Nephron progenitor cell (in vitro differentiated cells): ENCODE measurements around the gene SEMA3C.

Experiments
- DNase-seq: peaks from one replicate; pipeline ENCODE4 v3.0.0; 2021
- H3K27ac Mint-ChIP-seq: 2 replicates; pipeline ENCODE4 v1.8.0; 2021; ENCODE audit warnings: mild to moderate bottlenecking, moderate library complexity, mixed read lengths
- H3K27me3 Mint-ChIP-seq: 2 replicates; pipeline ENCODE4 v1.8.0; 2021; ENCODE audit warnings: mild to moderate bottlenecking, low read depth, mixed read lengths; ENCODE audit not compliant: poor library complexity
- H3K36me3 Mint-ChIP-seq: 2 replicates; pipeline ENCODE4 v1.8.0; 2021; ENCODE audit warnings: low read depth, mixed read lengths
- H3K4me1 Mint-ChIP-seq: 2 replicates; pipeline ENCODE4 v1.8.0; 2021; ENCODE audit warnings: mixed read lengths
- H3K4me3 Mint-ChIP-seq: 2 replicates; pipeline ENCODE4 v1.8.0; 2021; ENCODE audit warnings: mild to moderate bottlenecking, moderate library complexity, mixed read lengths
- H3K9me3 Mint-ChIP-seq: 2 replicates; pipeline ENCODE4 v1.8.0; 2021; ENCODE audit warnings: mild to moderate bottlenecking, moderate library complexity, mixed read lengths
- CTCF ChIP-seq: fragments of 200-600 bp; sonication (generic); IDR thresholded peaks from 2 replicates; pipeline ENCODE4 v1.5.0; 2021; ENCODE audit warnings: antibody characterized with exemption

Gene SEMA3C

DNA sequence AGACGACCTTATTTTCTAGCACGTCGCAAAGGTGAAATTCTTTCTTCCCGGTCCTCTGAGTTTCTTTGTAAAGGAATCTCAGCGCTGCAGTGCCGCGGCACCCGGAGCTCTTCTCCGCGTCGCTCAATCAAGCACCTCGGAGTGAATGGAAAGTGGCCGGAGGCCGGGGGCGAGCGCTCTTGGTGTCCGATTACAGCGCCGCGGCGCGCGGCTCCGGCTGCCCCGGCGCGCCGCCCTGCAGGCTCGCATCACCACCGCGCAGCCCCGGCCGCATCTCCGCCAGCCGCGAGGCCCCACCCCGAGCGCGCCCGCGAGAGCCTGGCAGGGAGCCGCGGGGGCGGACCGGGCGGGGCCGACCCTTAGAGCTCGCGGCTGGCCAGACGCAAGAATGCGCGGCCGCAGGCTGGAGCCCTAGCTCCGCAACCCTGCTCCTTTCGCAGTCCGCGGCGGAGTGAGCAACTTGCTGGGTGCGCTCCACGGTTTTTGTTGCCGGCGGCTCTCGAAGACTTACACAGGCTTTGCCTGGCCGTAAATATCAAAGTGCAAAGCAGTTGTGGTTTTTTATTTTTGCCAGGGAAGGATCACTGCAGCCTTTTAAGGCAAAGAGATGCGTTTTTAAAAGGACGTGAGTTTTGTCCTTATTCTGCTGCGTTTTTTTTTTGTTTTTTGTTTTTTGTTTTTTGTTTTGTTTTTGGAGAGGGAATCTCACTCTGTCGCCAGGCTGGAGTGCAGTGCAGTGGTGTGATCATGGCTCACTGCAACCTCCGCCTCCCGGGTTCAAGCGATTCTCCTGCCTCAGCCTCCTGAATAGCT, at the start of gene SEMA3C:
SEMA3C (minus strand) TSS at position 143 of the 813 bp plus-strand sequence. CDS start 2,270 bp downstream, outside the sequence.
- Mint-ChIP-seq H3K27me3 (no peaks in the 10 kb centered on the region), H3K4me1 (peaks cover 90% of the 10 kb centered on the region), H3K9me3 (no peaks in the 10 kb centered on the region), H3K4me3 (peak within 1 kb of the TSS; percentile 93), H3K36me3 (peaks cover 31% of the 10 kb centered on the region), H3K27ac (peak within 1 kb of the TSS; percentile 97)
- no peak for TF ChIP-seq CTCF
- peak; percentile 94 for DNase-seq

DNA sequence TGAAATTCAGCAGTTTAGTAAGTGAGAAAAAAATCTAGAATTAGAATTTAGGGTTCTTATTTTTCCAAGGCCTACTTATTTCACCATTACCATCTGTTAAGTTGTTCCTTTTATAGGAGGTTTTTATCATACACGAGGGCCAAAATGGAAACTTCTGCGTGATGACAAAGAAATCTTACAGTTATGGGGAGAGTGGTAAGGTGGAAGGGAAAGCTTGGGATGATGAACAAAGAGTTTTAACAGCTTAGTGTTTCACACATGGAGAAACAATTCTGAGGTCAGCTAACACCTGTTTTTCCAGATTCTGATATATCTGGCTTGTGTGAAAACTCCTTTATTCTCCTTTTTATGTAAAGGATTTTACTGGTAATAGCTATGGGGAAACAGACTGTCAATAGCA, 49.8 kb upstream of the SEMA3C start:
- H3K4me1 Mint-ChIP-seq: peaks cover 8% of the 10 kb centered on the region
- peaks cover 4% of the 10 kb centered on the region for H3K9me3 Mint-ChIP-seq
- DNase-seq: no peak
- H3K27ac Mint-ChIP-seq: no peak overlapping the region
- no peaks in the 10 kb centered on the region for H3K27me3 Mint-ChIP-seq
- H3K36me3 Mint-ChIP-seq: no peaks in the 10 kb centered on the region
- no peak for TF ChIP-seq CTCF
- no peak overlapping the region for H3K4me3 Mint-ChIP-seq

GRCh38 chr7:80967917-80968297, 49.1 kb upstream of the SEMA3C start:
- Mint-ChIP-seq H3K9me3 (peaks cover 8% of the 10 kb centered on the region), H3K27ac (no peak overlapping the region), H3K36me3 (no peaks in the 10 kb centered on the region), H3K4me3 (no peak overlapping the region), H3K4me1 (peaks cover 8% of the 10 kb centered on the region), H3K27me3 (no peaks in the 10 kb centered on the region)
- TF ChIP-seq CTCF: no peak
- no peak for DNase-seq

DNA sequence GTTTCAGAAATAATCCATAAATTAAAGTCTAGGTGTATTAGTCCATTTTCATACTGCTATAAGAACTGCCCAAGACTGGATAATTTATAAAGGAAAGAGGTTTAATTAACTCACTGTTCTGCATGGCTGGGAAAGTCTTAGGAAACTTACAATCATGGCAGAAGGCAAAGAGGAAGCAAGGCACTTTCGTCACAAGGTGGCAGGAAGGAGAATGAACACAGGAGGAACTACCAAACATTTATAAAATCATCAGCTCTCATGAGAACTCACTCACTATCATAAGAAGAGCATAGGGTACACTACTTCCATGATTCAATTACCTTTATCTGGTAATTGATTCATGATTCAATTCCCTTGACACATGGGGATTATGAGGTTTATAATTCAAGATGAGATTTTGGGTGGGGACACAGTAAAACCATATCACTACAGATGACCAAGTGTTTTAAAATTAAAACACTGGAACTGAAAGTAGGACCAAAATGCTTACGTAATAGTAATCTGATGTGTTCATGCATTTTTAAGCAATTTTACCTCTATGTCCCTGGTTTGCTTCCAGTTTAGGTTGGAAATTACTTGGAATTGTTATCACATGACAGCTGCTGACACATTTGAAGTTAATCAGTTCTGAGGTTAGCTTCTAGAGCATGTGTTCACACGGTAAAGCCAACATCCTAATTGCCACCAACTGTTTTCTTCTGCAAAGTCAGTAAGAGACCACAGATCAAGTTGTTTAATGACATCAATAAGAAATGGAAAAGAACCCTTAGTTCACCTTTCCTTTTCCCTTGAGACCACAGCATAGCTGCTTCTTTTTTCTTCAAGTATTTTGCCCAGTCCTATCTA, 48.4 kb upstream of the SEMA3C start:
- no peak overlapping the region for H3K4me3 Mint-ChIP-seq
- H3K9me3 Mint-ChIP-seq: peaks cover 8% of the 10 kb centered on the region
- no peaks in the 10 kb centered on the region for H3K36me3 Mint-ChIP-seq
- TF ChIP-seq CTCF: no peak
- peak overlapping the region; percentile 73 for H3K27ac Mint-ChIP-seq
- DNase-seq: no peak
- H3K4me1 Mint-ChIP-seq: peaks cover 8% of the 10 kb centered on the region
- no peaks in the 10 kb centered on the region for H3K27me3 Mint-ChIP-seq

DNA sequence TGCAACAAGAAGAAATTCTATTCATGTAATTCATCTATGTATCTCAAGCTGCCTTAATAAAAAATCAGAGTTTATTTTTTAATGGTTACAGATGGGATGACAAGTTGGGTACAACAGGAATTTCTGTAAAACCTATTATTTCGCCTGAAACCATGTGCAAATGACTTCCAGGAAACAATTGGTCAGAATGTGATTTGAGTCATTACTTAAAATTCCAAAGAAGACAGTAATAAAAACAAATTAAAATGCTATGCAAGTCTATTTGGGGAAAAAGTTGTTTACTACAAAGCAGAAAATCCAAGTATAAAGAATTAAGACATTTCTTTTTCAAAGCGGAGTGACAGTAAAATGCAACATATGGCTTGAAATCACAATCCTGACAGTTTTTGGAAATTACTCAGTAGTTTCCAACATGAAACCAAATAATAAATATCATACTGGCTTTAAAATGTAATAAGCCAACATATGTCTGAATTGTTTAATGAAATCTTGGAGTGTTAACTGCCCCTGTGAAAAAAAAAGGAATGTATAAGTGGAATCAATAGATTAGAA, 41.5 kb upstream of the SEMA3C start:
- no peak for TF ChIP-seq CTCF
- H3K4me3 Mint-ChIP-seq: no peak overlapping the region
- no peak for DNase-seq
- H3K4me1 Mint-ChIP-seq: no peaks in the 10 kb centered on the region
- peaks cover 11% of the 10 kb centered on the region for H3K9me3 Mint-ChIP-seq
- H3K27ac Mint-ChIP-seq: no peak overlapping the region
- no peaks in the 10 kb centered on the region for H3K27me3 Mint-ChIP-seq
- no peaks in the 10 kb centered on the region for H3K36me3 Mint-ChIP-seq
